Measurements from ENCODE around the gene COL5A1.

The COL5A1 gene

GRCh38 chr9:134789168-134789567 is 147.6 kb downstream of the COL5A1 start:
- no peak overlapping the region for H3K27ac ChIP-seq
- TF ChIP-seq CTCF (conservative IDR thresholded peaks at IDR 0.05) (no peak), ZFX (IDR thresholded peaks at IDR 0.05) (no peak)

GRCh38 chr9:134791009-134791408 is 149.4 kb downstream of the COL5A1 start:
- no peak for TF ChIP-seq ZFX (IDR thresholded peaks at IDR 0.05)
- TF ChIP-seq CTCF (conservative IDR thresholded peaks at IDR 0.05): no peak
- H3K27ac ChIP-seq: no peak overlapping the region

- no peak for TF ChIP-seq CTCF (conservative IDR thresholded peaks at IDR 0.05)
- no peak for TF ChIP-seq ZFX (IDR thresholded peaks at IDR 0.05)
- H3K27ac ChIP-seq: no peak overlapping the region
These were observed 151.0 kb downstream of the COL5A1 start for GRCh38 chr9:134792627-134793026.

GRCh38 chr9:134793288-134794188 is 151.9 kb downstream of the COL5A1 start:
- TF ChIP-seq ZFX (IDR thresholded peaks at IDR 0.05): no peak
- no peak for TF ChIP-seq CTCF (conservative IDR thresholded peaks at IDR 0.05)
- no peak overlapping the region for H3K27ac ChIP-seq

GRCh38 chr9:134794663-134795370 is 153.2 kb downstream of the COL5A1 start:
- no peak for TF ChIP-seq CTCF (conservative IDR thresholded peaks at IDR 0.05)
- no peak overlapping the region for H3K27ac ChIP-seq

- H3K27ac ChIP-seq: no peak overlapping the region
- TF ChIP-seq ZFX (IDR thresholded peaks at IDR 0.05): no peak
- no peak for TF ChIP-seq CTCF (conservative IDR thresholded peaks at IDR 0.05)
These were observed 153.8 kb downstream of the COL5A1 start for GRCh38 chr9:134795446-134795845.

- TF ChIP-seq CTCF (conservative IDR thresholded peaks at IDR 0.05): no peak
- TF ChIP-seq ZFX (IDR thresholded peaks at IDR 0.05): no peak
- no peak overlapping the region for H3K27ac ChIP-seq
These were observed 155.3 kb downstream of the COL5A1 start for GRCh38 chr9:134796882-134797281.

Data from C4-2B (cell line).